ENCODE measurements around the gene RFX4. TPM values are rescaled to one million over a fixed set of nuclear protein-coding genes. Genes with fewer than 3 reads are reported as not detected.

RFX4 gene
- total RNA-seq: not detected
- long read RNA-seq: 0 reads

- DNase-seq (no peak), ATAC-seq (no peak)
- Histone ChIP-seq H3K27ac (no peak within 1 kb of the TSS), H3K9me3 (no peaks in the 10 kb centered on the region), H3K4me1 (peaks cover 19% of the 10 kb centered on the region), H3K27me3 (peaks cover 99% of the 10 kb centered on the region), H3K36me3 (no peaks in the 10 kb centered on the region), H3K4me3 (peak within 1 kb of the TSS; percentile 36)
- TF ChIP-seq CTCF (IDR thresholded peaks at IDR 0.05): no peak
- intact Hi-C loops (cut with DNase I): no loop called here
Measured at GRCh38 chr12:106582641-106583230, at the start of gene RFX4. RFX4 (plus strand) TSS chr12:106583004; CDS start chr12:106583321, 317 bp downstream.

- Histone ChIP-seq H3K27ac (no peak overlapping the region), H3K36me3 (no peaks in the 10 kb centered on the region), H3K4me3 (no peak overlapping the region), H3K9me3 (no peaks in the 10 kb centered on the region), H3K4me1 (no peaks in the 10 kb centered on the region), H3K27me3 (no peaks in the 10 kb centered on the region)
- ATAC-seq (peak; percentile 26), DNase-seq (no peak)
- no peak for TF ChIP-seq CTCF (IDR thresholded peaks at IDR 0.05)
- intact Hi-C loops (cut with DNase I): no loop called here
Measured at GRCh38 chr12:106541201-106541600, 41.6 kb upstream of the RFX4 start.

- no peak for TF ChIP-seq CTCF (IDR thresholded peaks at IDR 0.05)
- intact Hi-C loops (cut with DNase I): no loop called here
- Histone ChIP-seq H3K27ac (no peak overlapping the region), H3K4me3 (no peak overlapping the region), H3K9me3 (no peaks in the 10 kb centered on the region), H3K4me1 (no peaks in the 10 kb centered on the region), H3K36me3 (no peaks in the 10 kb centered on the region), H3K27me3 (no peaks in the 10 kb centered on the region)
- no peak for ATAC-seq
- DNase-seq: no peak
Measured at GRCh38 chr12:106551410-106551809, 31.4 kb upstream of the RFX4 start.

- no peak overlapping the region for H3K4me3 ChIP-seq
- no peaks in the 10 kb centered on the region for H3K36me3 ChIP-seq
- intact Hi-C loops (cut with DNase I): no loop called here
- no peaks in the 10 kb centered on the region for H3K27me3 ChIP-seq
- DNase-seq: no peak
- no peaks in the 10 kb centered on the region for H3K4me1 ChIP-seq
- H3K27ac ChIP-seq: no peak overlapping the region
- H3K9me3 ChIP-seq: no peaks in the 10 kb centered on the region
- ATAC-seq: no peak
- no peak for TF ChIP-seq CTCF (IDR thresholded peaks at IDR 0.05)
Measured at GRCh38 chr12:106552228-106552627, 30.6 kb upstream of the RFX4 start.

- ATAC-seq (no peak), DNase-seq (no peak)
- Histone ChIP-seq H3K4me3 (no peak overlapping the region), H3K27ac (no peak overlapping the region), H3K4me1 (no peaks in the 10 kb centered on the region), H3K27me3 (peaks cover 55% of the 10 kb centered on the region), H3K9me3 (no peaks in the 10 kb centered on the region), H3K36me3 (no peaks in the 10 kb centered on the region)
- intact Hi-C loops (cut with DNase I): no loop called here
- TF ChIP-seq CTCF (IDR thresholded peaks at IDR 0.05): no peak
Measured at GRCh38 chr12:106564678-106565329, 18.0 kb upstream of the RFX4 start.
